ENCODE data around the gene SURF6. TPM values are rescaled to one million over a fixed set of nuclear protein-coding genes. Genes with fewer than 3 reads are reported as not detected.
"Not testable (repeated sequence)": the region's sequence is repeated elsewhere in the genome, so short reads cannot be mapped to it uniquely, and the experiment has no call there.

Gene SURF6
- polyA plus RNA-seq (ENCODE audit: insufficient read length in 4 of 4), result 10 to 100 TPM; 25.0 to 32.0 (median 28.4) TPM

- DNase-seq (ENCODE audit: low read depth in 4 of 4, low spot score in 3 of 4), result peak; percentile 68 to 81 (median 74)
These were observed at the start of gene SURF6 for GRCh38 chr9:133335924-133336811. TSS of gene SURF6 (minus strand) at chr9:133336188. CDS start at chr9:133336132, 56 bp downstream.

- no peak for DNase-seq (ENCODE audit: low read depth in 4 of 4, low spot score in 3 of 4)
These were observed 49.5 kb upstream of the SURF6 start for GRCh38 chr9:133385452-133385851.

DNA sequence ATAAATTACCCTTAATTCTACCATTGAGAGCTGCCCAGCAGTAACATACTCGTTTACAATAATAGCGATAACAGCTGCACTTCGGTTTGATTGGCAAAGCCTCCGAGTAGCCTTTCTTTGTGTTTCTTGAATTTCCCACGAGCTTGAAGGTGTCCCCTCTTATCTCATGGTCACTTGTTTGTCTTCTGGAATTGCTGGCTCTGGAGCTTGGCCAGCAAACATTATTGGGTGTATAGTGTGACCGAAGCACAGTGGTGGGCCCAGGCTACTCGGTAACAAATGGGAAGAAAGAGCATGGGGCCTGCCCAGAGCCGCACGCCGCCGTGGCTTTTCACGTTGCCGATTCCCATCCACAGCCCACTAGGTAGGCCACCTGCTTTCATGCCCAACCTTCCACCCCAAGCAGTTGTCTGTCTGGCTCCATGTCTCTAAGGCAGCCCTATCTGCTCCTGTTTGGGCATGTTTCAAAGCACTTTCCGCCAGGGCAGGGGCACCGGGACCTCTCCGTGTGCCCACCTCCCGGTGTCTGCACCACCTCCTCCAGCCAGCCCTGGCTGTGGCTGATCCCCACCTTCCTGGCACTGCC is 48.8 kb upstream of the SURF6 start:
- DNase-seq (ENCODE audit: low read depth in 4 of 4, low spot score in 3 of 4), result no peak

GRCh38 chr9:133383438-133383837 is 47.5 kb upstream of the SURF6 start:
- no peak for DNase-seq (ENCODE audit: low read depth in 4 of 4, low spot score in 3 of 4)

GRCh38 chr9:133382507-133383141 is 46.6 kb upstream of the SURF6 start:
- DNase-seq (ENCODE audit: low read depth in 4 of 4, low spot score in 3 of 4), result no peak

DNA sequence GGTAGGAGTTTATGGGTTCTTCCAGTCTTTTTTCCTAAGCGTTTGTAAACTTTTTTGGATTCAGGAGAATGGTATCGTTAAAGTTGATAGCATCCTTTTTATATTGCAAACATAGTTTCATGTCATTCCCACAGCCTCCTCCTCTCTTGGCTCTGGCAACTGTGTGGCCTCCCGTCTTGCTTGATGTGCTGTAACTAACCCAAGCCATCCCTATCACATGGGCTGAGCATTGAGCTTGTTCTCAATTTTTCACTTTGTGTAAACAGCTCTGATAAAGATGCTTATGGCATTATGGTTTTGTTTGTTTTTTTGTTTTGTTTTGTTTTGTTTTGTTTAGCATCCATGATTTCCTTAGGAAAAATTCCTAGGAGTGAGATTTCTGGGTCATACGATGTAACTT is 44.7 kb upstream of the SURF6 start:
- DNase-seq (ENCODE audit: low read depth in 4 of 4, low spot score in 3 of 4), result no peak

- no peak for DNase-seq (ENCODE audit: low read depth in 4 of 4, low spot score in 3 of 4)
These were observed 43.4 kb upstream of the SURF6 start for GRCh38 chr9:133379153-133380086.

- no peak for DNase-seq (ENCODE audit: low read depth in 4 of 4, low spot score in 3 of 4)
These were observed 42.5 kb upstream of the SURF6 start for GRCh38 chr9:133378408-133378962.

DNA sequence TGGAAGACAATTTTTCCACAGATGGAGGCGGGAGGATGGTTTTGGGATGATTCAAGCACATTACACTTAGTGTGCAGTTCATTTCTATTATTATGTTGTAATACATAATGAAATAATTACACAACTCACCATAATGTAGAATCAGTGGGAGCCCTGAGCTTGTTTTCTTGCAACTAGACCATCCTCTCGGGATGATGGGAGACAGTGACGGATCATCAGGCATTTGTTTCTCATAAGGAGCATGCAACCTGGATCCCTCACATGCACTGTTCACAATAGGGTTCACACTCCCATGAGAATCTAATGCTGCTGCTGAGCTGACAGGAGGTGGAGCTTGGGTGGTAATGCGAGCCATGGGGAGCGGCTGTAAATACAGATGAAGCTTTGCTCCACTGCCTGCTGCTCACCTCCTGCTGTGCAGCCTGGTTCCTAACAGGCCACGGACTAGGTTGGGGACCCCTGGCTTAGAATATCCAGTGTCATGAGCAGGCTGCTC is 41.8 kb upstream of the SURF6 start:
- DNase-seq (ENCODE audit: low read depth in 4 of 4, low spot score in 3 of 4), result no peak

DNA sequence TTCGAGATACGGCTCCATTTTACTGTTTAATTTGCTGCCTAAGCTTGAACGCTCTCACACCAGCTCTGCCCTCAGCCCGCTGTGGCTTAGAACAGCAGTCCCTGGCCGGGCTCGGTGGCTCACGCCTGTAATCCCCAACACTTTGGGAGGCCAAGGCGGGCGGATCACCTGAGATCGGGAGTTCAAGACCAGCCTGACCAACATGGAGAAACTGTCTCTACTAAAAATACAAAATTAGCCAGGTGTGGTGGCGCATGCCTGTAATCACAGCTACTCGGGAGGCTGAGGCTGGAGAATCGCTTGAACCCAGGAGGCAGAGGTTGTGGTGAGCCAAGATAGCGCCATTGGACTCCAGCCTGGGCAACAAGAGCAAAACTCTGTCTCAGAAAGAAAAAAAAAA is 41.3 kb upstream of the SURF6 start:
- DNase-seq (ENCODE audit: low read depth in 4 of 4, low spot score in 3 of 4), result not testable (repeated sequence)

DNA sequence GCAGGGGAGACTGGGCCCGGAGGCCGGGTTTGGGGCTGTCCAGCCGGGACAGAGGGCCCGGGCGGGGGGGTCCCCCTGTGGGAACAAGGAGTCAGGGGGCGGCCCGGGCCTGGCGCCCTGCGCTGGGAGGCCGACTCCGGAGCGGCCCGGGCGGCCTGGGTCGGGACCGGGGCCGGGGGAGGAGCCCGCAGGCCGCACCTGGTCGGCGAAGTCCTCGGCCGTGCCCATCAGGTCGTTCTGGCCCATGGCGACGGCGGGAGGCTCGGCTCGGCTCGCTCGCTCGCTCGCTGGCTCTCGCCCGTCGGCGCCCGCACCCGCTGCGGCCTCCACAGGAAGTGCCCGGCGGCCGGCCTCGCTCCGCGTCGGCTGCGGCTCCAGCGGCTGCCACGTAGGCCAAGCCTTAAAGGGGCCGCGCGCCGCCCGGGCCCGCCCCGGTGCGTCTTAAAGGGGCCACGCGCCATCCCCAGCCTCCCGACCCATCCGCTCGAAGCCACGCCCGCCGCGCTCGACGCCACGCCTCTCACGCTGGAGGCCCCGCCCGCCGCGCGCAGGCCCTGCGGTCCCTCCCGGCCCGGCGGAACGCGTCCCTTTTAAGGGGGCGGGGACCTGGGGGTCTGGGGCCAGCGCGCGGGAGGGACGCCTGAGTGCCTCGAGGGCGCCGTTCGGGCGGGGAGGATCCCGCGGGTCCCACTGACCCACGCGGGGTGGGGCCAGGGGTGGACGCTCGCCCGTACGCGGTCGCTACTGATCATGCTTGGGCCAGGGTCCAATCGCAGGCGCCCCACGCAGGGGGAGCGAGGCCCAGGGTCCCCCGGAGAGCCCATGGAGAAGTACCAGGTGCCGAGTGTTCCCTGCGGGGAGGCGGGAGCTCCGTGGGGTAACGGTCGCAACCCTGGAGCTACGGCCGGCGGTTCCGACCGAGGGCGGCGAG is 40.0 kb upstream of the SURF6 start, which contains the start of the genes STKLD1 and SURF4:
Gene STKLD1, plus strand, starts transcription at position 643 of the 931 bp plus-strand sequence. Its CDS starts 108 bp downstream, at position 751.
Gene SURF4, minus strand, starts transcription at position 337 of the 931 bp plus-strand sequence. Its CDS starts 91 bp downstream, at position 246.
- DNase-seq (ENCODE audit: low read depth in 4 of 4, low spot score in 3 of 4), result peak; percentile 89 to 93 (median 92)

- DNase-seq (ENCODE audit: low read depth in 4 of 4, low spot score in 3 of 4), result no peak
These were observed 39.2 kb upstream of the SURF6 start for GRCh38 chr9:133375116-133375723.

GRCh38 chr9:133374612-133375115 is 38.7 kb upstream of the SURF6 start:
- no peak for DNase-seq (ENCODE audit: low read depth in 4 of 4, low spot score in 3 of 4)

GRCh38 chr9:133372144-133372543 is 36.2 kb upstream of the SURF6 start:
- DNase-seq (ENCODE audit: low read depth in 4 of 4, low spot score in 3 of 4), result no peak

DNA sequence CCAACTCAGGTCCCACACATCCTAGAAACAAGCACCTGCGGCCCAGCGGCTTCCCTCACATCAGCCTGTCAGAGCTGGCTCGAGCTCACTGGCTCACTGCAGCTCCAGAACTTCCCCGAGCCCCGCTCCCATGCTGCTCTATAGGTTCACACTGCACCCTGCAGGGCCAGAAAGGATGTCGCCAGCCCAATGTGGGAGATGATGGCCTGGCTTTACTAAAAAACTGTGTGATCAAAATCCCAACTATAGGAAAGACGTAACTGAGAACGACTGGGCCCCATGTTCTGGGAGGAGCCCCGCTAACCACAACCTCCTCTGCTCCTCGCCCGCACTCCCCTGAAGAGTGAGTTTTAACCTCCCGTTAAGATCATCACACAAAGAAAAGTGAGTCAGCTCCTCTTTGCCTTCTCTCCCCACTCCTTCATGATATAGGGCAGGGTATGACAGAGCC is 35.3 kb upstream of the SURF6 start:
- no peak for DNase-seq (ENCODE audit: low read depth in 4 of 4, low spot score in 3 of 4)

DNA sequence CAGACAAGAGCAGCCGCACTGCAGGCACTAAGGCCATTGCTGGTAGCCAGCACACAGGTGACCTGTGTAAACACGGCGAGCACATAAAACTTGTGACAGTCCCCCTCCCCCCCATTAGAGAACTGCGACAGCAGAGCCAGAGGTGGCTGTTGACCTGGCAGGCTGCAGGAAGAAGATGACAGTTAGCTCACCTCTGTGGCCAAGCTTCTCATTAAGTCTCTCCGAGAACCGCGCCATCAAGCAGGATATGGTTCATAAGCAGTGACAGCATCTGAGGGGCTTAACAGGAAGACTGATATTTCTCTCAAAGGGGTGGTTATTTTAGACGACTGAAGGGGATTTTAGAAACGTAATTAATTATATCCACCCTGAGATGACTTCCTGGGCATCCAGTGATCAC is 34.7 kb upstream of the SURF6 start:
- DNase-seq (ENCODE audit: low read depth in 4 of 4, low spot score in 3 of 4), result no peak

GRCh38 chr9:133369933-133370332 is 33.9 kb upstream of the SURF6 start:
- DNase-seq (ENCODE audit: low read depth in 4 of 4, low spot score in 3 of 4), result no peak

DNA sequence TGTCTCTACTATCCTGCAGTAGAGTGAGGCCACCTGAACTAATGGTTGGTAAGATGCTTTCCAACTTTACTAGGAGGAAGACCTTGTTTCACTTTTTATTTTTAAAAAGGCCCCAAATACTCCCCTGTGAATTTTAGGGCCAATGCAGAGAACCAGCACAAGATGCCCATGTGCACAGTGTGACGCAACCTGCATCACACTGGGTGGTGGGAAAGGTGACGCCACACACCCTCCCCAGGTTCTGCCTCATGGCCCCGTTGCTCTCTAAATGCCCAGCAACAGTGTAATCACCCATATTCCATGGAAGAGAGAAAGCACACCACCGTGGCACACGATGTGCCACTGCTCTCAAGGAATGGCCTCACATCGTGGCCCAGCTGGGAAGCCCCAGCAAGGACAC is 33.4 kb upstream of the SURF6 start:
- DNase-seq (ENCODE audit: low read depth in 4 of 4, low spot score in 3 of 4), result no peak
